ENCODE results near the gene RGS16.

Gene RGS16

GRCh38 chr1:182549811-182550210, 54.4 kb downstream of the RGS16 start:
- 0 out of 2 replicates have a peak, but pooled peaks cover 3% of the 10 kb centered on the region for H3K9me3 ChIP-seq (ENCODE audit: insufficient read depth, low read depth, low read length)
- no peak overlapping the region for H3K9ac ChIP-seq (ENCODE audit: low read depth, low read length)
- H3K4me1 ChIP-seq (ENCODE audit: insufficient read depth, low read length): no peaks in the 10 kb centered on the region
- no peak overlapping the region for H3K4me3 ChIP-seq (ENCODE audit: low read length)
- no peaks in the 10 kb centered on the region for H3K27me3 ChIP-seq (ENCODE audit: insufficient read depth, low read length)
- WGBS: no CpG with 5 or more reads among the region's 1 CpG
- no peaks in the 10 kb centered on the region for H3K36me3 ChIP-seq (ENCODE audit: insufficient read depth, low read length)
- no peak overlapping the region for H3K27ac ChIP-seq (ENCODE audit: low read depth, low read length)

GRCh38 chr1:182549346-182549745, 54.8 kb downstream of the RGS16 start:
- Histone ChIP-seq H3K36me3 (ENCODE audit: insufficient read depth, low read length) (no peaks in the 10 kb centered on the region), H3K27me3 (ENCODE audit: insufficient read depth, low read length) (no peaks in the 10 kb centered on the region), H3K4me1 (ENCODE audit: insufficient read depth, low read length) (no peaks in the 10 kb centered on the region), H3K9ac (ENCODE audit: low read depth, low read length) (no peak overlapping the region), H3K27ac (ENCODE audit: low read depth, low read length) (no peak overlapping the region), H3K9me3 (ENCODE audit: insufficient read depth, low read depth, low read length) (0 out of 2 replicates have a peak, but pooled peaks cover 3% of the 10 kb centered on the region), H3K4me3 (ENCODE audit: low read length) (no peak overlapping the region)

Data from HUES64 (cell line).